Esophagus muscularis mucosa (tissue), 4 donors: ENCODE data around the gene A3GALT2. TPM values are rescaled to one million over a fixed set of nuclear protein-coding genes. Genes with fewer than 3 reads are reported as not detected.

ENCODE experiments used
- DNase-seq: peaks from one replicate; pipeline ENCODE4 v3.0.0-alpha.2; 2017; ENCODE audit errors: extremely low spot score
- H3K27ac ChIP-seq, 4 donors: fragments of 200-600 bp; sonication (generic); replicated peaks in 1 of 4; 1 replicate in 3 of 4; 2 replicates in 1 of 4; pipeline ENCODE4 v1.5.1; 2016 to 2019; ENCODE audit warnings: mild to moderate bottlenecking in 1 of 4
- H3K27me3 ChIP-seq, 4 donors: fragments of 200-600 bp; sonication (generic); one replicate each; pipeline versions ENCODE4 v1.5.1 to v1.6.0; 2016 to 2019
- H3K36me3 ChIP-seq, 4 donors: fragments of 200-600 bp; sonication (generic); one replicate each; pipeline ENCODE4 v1.5.1; 2016 to 2019
- H3K4me1 ChIP-seq, 4 donors: fragments of 200-600 bp; sonication (generic); one replicate each; pipeline ENCODE4 v1.5.1; 2016 to 2019
- H3K4me3 ChIP-seq, 4 donors: fragments of 200-600 bp; sonication (generic); 1 replicate in 2 of 4; 2 replicates in 2 of 4; pipeline ENCODE4 v1.5.1; 2016 to 2019; ENCODE audit warnings: mild to moderate bottlenecking in 4 of 4, moderate library complexity in 1 of 4
- H3K9me3 ChIP-seq, 4 donors: fragments of 200-600 bp; sonication (generic); 1 replicate in 3 of 4; 2 replicates in 1 of 4; pipeline ENCODE4 v1.5.1; 2016 to 2019
- CTCF ChIP-seq, 3 experiments: fragments of 200-600 bp in 2 of 3; fragments of 450-650 bp in 1 of 3; sonication (generic) in 2 of 3; IDR thresholded peaks; one replicate each; pipeline ENCODE4 v1.5.1; 2017 to 2019; ENCODE audit warnings: antibody characterized with exemption in 3 of 3, mild to moderate bottlenecking in 2 of 3, moderate library complexity in 1 of 3
- EP300 ChIP-seq: sonication (generic); formaldehyde crosslinking; IDR thresholded peaks from one replicate; pipeline ENCODE4 v1.6.1; 2017; ENCODE audit warnings: antibody characterized with exemption
- POLR2A ChIP-seq: fragments of 450-650 bp; IDR thresholded peaks from one replicate; pipeline ENCODE4 v1.6.1; 2017; ENCODE audit warnings: antibody characterized with exemption, moderate library complexity, mild to moderate bottlenecking, low read depth
- POLR2AphosphoS5 ChIP-seq, 2 donors: sonication (generic); formaldehyde crosslinking; IDR thresholded peaks; one replicate each; pipeline ENCODE4 v1.6.1; 2017; ENCODE audit warnings: antibody characterized with exemption in 2 of 2
- WGBS: methylation state at CpG from one replicate; pipeline ENCODE4 v1.1.5; 2018; 5-methylcytosine and 5-hydroxymethylcytosine counted together
- intact Hi-C: fragments of 100-400 bp; cut with DNase I; formaldehyde crosslinking; loops from one replicate; pipeline ENCODE4 v1.15.1; 2023
- total RNA-seq, 4 donors: library from RNA; depleted of rRNA; stranded (reverse); fragments of >200 nt; gene quantifications; one replicate each; pipeline versions ENCODE4 v1.1.0 to v1.2.1, GENCODE V29; 2016

A3GALT2 gene
- total RNA-seq, 4 donors from 2014 or later: not detected

DNA sequence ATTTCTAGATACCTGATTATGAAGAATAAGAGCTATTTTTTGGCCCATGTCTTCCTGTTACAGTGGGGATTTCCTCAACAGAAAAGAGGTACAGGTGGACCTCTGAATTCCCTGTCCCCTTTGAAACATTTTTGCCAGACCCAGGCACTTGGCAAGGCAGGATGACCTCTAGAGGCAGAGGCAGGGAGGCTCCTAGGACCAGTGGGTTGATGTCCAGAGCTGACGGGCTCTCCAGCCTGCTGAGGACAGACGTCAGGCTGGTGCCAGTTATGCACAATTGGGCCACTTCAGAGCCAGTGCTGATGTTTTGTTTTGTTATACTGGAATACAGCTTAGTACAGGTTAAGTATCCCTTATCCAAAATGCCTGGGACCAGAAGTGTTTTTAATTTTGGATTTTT, 18.5 kb upstream of the A3GALT2 start:
- no peak for DNase-seq
- H3K27me3 ChIP-seq: no peaks in the 10 kb centered on the region
- peak overlapping the region; percentile 23 to 51 (median 32) for H3K4me3 ChIP-seq
- 15% methylated on average over 2 of the region's 2 CpGs for WGBS
- peaks cover 98 to 100% (median 100%) of the 10 kb centered on the region in 4 donors for H3K4me1 ChIP-seq
- intact Hi-C loops: no loop called here
- H3K36me3 ChIP-seq: peaks cover 0 to 32% (median 3%) of the 10 kb centered on the region in 4 donors
- peak overlapping the region; percentile 99 to 100 (median 100) for H3K27ac ChIP-seq
- H3K9me3 ChIP-seq: no peaks in the 10 kb centered on the region
- TF ChIP-seq POLR2A (no peak), EP300 (no peak), CTCF (IDR thresholded peaks at IDR 0.05) (peak in 1 of 3 experiments; percentile 19)

- H3K4me3 ChIP-seq: peak overlapping the region; percentile 23 to 51 (median 34)
- intact Hi-C loops: no loop called here
- H3K4me1 ChIP-seq: peaks cover 98 to 100% (median 100%) of the 10 kb centered on the region in 4 donors
- H3K27me3 ChIP-seq: no peaks in the 10 kb centered on the region
- WGBS: 28% methylated on average over 14 of the region's 14 CpGs
- TF ChIP-seq EP300 (peak; percentile 97), POLR2AphosphoS5 (IDR thresholded peaks at IDR 0.05) (peak; percentile 87 to 92), POLR2A (peak; percentile 31), CTCF (IDR thresholded peaks at IDR 0.05) (no peak)
- peaks cover 0 to 32% (median 6%) of the 10 kb centered on the region in 4 donors for H3K36me3 ChIP-seq
- no peak for DNase-seq
- peak overlapping the region; percentile 99 to 100 (median 100) for H3K27ac ChIP-seq
- H3K9me3 ChIP-seq: no peaks in the 10 kb centered on the region
Observed at GRCh38 chr1:33338440-33339211, 17.7 kb upstream of the A3GALT2 start.

- intact Hi-C loops: no loop called here
- peak overlapping the region; percentile 23 to 51 (median 34) for H3K4me3 ChIP-seq
- 16% methylated on average over 1 of the region's 1 CpG for WGBS
Observed at GRCh38 chr1:33338048-33338439, 17.1 kb upstream of the A3GALT2 start.

GRCh38 chr1:33337441-33337840, 16.5 kb upstream of the A3GALT2 start:
- Histone ChIP-seq H3K36me3 (peaks cover 5 to 36% (median 12%) of the 10 kb centered on the region in 4 donors), H3K4me1 (peaks cover 98 to 100% (median 100%) of the 10 kb centered on the region in 4 donors), H3K27ac (peak overlapping the region; percentile 99 to 100 (median 100)), H3K4me3 (no peak overlapping the region), H3K9me3 (no peaks in the 10 kb centered on the region), H3K27me3 (no peaks in the 10 kb centered on the region)
- 90% methylated on average over 6 of the region's 6 CpGs for WGBS
- DNase-seq: no peak
- TF ChIP-seq EP300: no peak
- TF ChIP-seq POLR2AphosphoS5 (IDR thresholded peaks at IDR 0.05): no peak
- TF ChIP-seq POLR2A: no peak
- TF ChIP-seq CTCF (IDR thresholded peaks at IDR 0.05): no peak
- intact Hi-C loops: no loop called here

More at GRCh38 chr1:33338048-33338439, 17.1 kb upstream of the A3GALT2 start:
- no peak for DNase-seq
- peaks cover 98 to 100% (median 100%) of the 10 kb centered on the region in 4 donors for H3K4me1 ChIP-seq
- H3K9me3 ChIP-seq: no peaks in the 10 kb centered on the region
- H3K27me3 ChIP-seq: no peaks in the 10 kb centered on the region
- TF ChIP-seq CTCF (IDR thresholded peaks at IDR 0.05): no peak
- no peak for TF ChIP-seq POLR2AphosphoS5 (IDR thresholded peaks at IDR 0.05)
- TF ChIP-seq EP300: no peak
- no peak for TF ChIP-seq POLR2A
- H3K36me3 ChIP-seq: peaks cover under 1 to 32% (median 9%) of the 10 kb centered on the region in 4 donors
- H3K27ac ChIP-seq: peak overlapping the region; percentile 99 to 100 (median 100)
